Prostate gland (tissue), 2 donors: Measurements from ENCODE around the gene KXD1. TPM values are rescaled to one million over a fixed set of nuclear protein-coding genes. Genes with fewer than 3 reads are reported as not detected.
A peak's percentile ranks its signal among the peaks of the same experiment; 100 is the strongest.

ENCODE experiments used
- DNase-seq: peaks from one replicate; pipeline ENCODE4 v3.0.0-alpha.2; 2019; ENCODE audit warnings: low spot score
- H3K27ac ChIP-seq, 2 donors: fragments of 200-600 bp; sonication (generic); 2 replicates each; pipeline ENCODE4 v1.5.1; 2017 to 2019
- H3K27me3 ChIP-seq: fragments of 200-600 bp; sonication (generic); replicated peaks from 2 replicates; pipeline ENCODE4 v1.5.1; 2019; ENCODE audit not compliant: insufficient read depth
- H3K36me3 ChIP-seq, 2 donors: fragments of 200-600 bp; sonication (generic); 1 replicate in 1 of 2; 2 replicates in 1 of 2; pipeline versions ENCODE4 v1.5.1 to v1.8.1; 2017 to 2019
- H3K4me1 ChIP-seq: fragments of 200-600 bp; sonication (generic); replicated peaks from 2 replicates; pipeline ENCODE4 v1.5.1; 2019
- H3K4me3 ChIP-seq, 2 donors: fragments of 200-600 bp; sonication (generic); 2 replicates each; pipeline ENCODE4 v1.5.1; 2017 to 2019
- H3K9me3 ChIP-seq: fragments of 200-600 bp; sonication (generic); 2 replicates; pipeline ENCODE4 v1.5.1; 2017
- CTCF ChIP-seq, 4 experiments: fragments of 200-600 bp in 2 of 4; fragments of 450-650 bp in 2 of 4; sonication (generic) in 2 of 4; IDR thresholded peaks; 1 replicate in 3 of 4; 2 replicates in 1 of 4; pipeline ENCODE4 v1.5.1; 2016 to 2019; ENCODE audit warnings: antibody characterized with exemption in 4 of 4, mild to moderate bottlenecking in 2 of 4, moderate library complexity in 2 of 4
- POLR2A ChIP-seq: fragments of 450-650 bp; IDR thresholded peaks from one replicate; pipeline ENCODE4 v1.6.1; 2016; ENCODE audit warnings: antibody characterized with exemption, mild to moderate bottlenecking
- POLR2AphosphoS5 ChIP-seq: sonication (generic); formaldehyde crosslinking; IDR thresholded peaks from one replicate; pipeline ENCODE4 v1.6.1; 2017; ENCODE audit warnings: antibody characterized with exemption
- WGBS: methylation state at CpG from one replicate; pipeline ENCODE4 v1.1.5; 2018; 5-methylcytosine and 5-hydroxymethylcytosine counted together
- intact Hi-C: fragments of 100-400 bp; cut with DNase I; formaldehyde crosslinking; loops from one replicate; pipeline ENCODE4 v1.14.2; 2022
- total RNA-seq, 2 donors: library from RNA; depleted of rRNA; stranded (reverse); fragments of >200 nt; gene quantifications; one replicate each; pipeline ENCODE4 v1.1.0, GENCODE V29; 2016

KXD1 gene
- total RNA-seq, 2 donors from 2014 or later = 115 to 130 TPM

GRCh38 chr19:18586306-18586705, 28.6 kb downstream of the KXD1 start:
- H3K4me3 ChIP-seq = no peak overlapping the region
- intact Hi-C loops = no loop called here
- peaks cover 5% of the 10 kb centered on the region for H3K4me1 ChIP-seq
- no peaks in the 10 kb centered on the region for H3K9me3 ChIP-seq
- TF ChIP-seq POLR2A (no peak), POLR2AphosphoS5 (no peak), CTCF (IDR thresholded peaks at IDR 0.05) (no peak)
- H3K36me3 ChIP-seq = peaks cover 0 to 3% of the 10 kb centered on the region in 2 donors
- H3K27me3 ChIP-seq = no peaks in the 10 kb centered on the region
- 50% methylated on average over 2 of the region's 2 CpGs for WGBS
- no peak for DNase-seq
- no peak overlapping the region for H3K27ac ChIP-seq

DNA sequence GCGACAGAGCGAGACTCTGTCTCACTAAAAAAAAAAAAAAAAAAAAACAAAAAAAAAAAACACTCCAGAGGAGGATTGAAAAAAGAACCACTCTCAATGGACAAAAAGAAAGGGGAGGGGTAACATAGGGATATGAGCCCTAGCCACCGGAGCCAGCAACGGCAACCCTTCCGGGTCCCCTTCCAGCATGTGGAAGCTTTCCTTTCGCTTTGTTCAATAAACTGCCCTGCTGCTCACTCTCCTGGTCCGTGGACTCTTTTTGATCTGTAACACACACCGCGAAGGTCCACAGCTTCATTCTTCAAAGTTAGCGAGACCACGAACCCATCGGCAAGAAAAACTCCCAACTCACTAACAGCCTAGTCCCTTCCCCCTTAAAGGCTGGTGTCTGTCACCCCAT, 29.9 kb downstream of the KXD1 start:
- intact Hi-C loops = no loop called here
- WGBS = 90% methylated on average over 12 of the region's 12 CpGs
- TF ChIP-seq POLR2A (no peak), CTCF (IDR thresholded peaks at IDR 0.05) (no peak), POLR2AphosphoS5 (no peak)
- no peak overlapping the region for H3K4me3 ChIP-seq
- H3K9me3 ChIP-seq = no peaks in the 10 kb centered on the region
- no peak overlapping the region for H3K27ac ChIP-seq
- no peaks in the 10 kb centered on the region for H3K27me3 ChIP-seq
- no peak for DNase-seq
- H3K4me1 ChIP-seq = peaks cover 5% of the 10 kb centered on the region
- peaks cover 0 to 3% of the 10 kb centered on the region in 2 donors for H3K36me3 ChIP-seq

- Histone ChIP-seq H3K27ac (peak overlapping the region; percentile 78 to 79), H3K4me3 (peak overlapping the region; percentile 66 to 84), H3K4me1 (peaks cover 5% of the 10 kb centered on the region), H3K9me3 (no peaks in the 10 kb centered on the region), H3K27me3 (no peaks in the 10 kb centered on the region), H3K36me3 (peaks cover 0 to 3% of the 10 kb centered on the region in 2 donors)
- no peak for TF ChIP-seq CTCF (IDR thresholded peaks at IDR 0.05)
- TF ChIP-seq POLR2A = no peak
- TF ChIP-seq POLR2AphosphoS5 = no peak
- intact Hi-C loops = loop anchor here (2.0 kb wide), 1 partner anchor 137 kb away; no protein-coding TSS in a partner anchor
- WGBS = 33% methylated on average over 16 of the region's 16 CpGs
- DNase-seq = no peak
Observed at GRCh38 chr19:18587962-18588610, 30.4 kb downstream of the KXD1 start.

DNA sequence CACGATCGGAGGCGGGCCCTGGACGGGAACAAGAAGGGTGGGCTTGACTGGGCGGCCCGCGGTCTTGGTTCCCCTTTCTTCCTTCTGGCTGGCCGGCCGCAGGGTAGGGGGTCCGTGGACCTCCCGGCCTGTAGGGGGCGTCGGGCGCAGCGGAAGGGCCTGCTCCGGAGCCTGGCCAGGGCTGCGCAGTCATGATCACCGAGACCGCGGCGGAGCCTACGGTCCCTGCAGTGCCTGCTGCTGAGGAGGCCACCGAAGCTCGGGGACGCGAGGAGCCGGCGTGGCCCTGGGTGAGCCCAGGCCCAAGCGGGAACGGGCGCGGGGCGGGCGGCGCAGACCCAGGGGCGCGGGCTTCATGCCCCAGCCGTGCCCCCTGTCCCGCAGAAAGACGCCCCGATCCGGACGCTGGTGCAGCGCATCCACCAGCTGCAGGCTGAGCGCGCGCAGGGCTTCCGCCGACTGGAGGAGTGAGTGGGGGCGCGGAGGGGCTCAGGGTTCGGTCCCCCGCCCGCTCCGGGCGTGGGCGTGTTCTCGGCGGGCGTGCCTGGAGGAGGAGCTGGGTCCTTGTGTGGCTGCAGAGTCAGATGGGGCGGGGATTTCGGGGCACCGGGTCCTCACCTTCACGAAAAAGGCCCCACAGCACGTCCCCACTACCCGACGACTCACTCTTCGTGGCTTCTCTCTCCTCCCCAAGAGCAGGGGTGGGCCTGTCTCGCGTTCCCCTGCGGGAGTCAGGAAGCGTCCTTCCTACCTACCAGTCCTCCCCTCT, 31.1 kb downstream of the KXD1 start, which contains the start of gene REX1BD:
REX1BD (plus strand) TSS at position 188 of the 769 bp plus-strand sequence; CDS start at position 192, 4 bp downstream.
- DNase-seq = peak; percentile 58

More for the DNA sequence above, 31.1 kb downstream of the KXD1 start, which contains the start of gene REX1BD:
- H3K4me1 ChIP-seq = peaks cover 5% of the 10 kb centered on the region
- H3K27ac ChIP-seq = peak within 1 kb of the TSS; percentile 78 to 79
- H3K9me3 ChIP-seq = no peaks in the 10 kb centered on the region
- peak; percentile 31 for TF ChIP-seq POLR2A
- TF ChIP-seq CTCF (IDR thresholded peaks at IDR 0.05) = peak; percentile 53 to 87 (median 82)
- TF ChIP-seq POLR2AphosphoS5 = peak; percentile 29
- H3K36me3 ChIP-seq = peaks cover 0 to 3% of the 10 kb centered on the region in 2 donors
- H3K27me3 ChIP-seq = no peaks in the 10 kb centered on the region
- H3K4me3 ChIP-seq = peak within 1 kb of the TSS; percentile 66 to 84
- under 1% methylated on average over 50 of the region's 72 CpGs for WGBS
- intact Hi-C loops = loop anchor here (2.0 kb wide), 1 partner anchor 138 kb away; no protein-coding TSS in a partner anchor
